HG03097 (cell line): Measurements from ENCODE around the gene FSCN2.
"Not testable (repeated sequence)": the region's sequence is repeated elsewhere in the genome, so short reads cannot be mapped to it uniquely, and the experiment has no call there.

ENCODE experiments used
- ATAC-seq: cut with Tn5 transposase; IDR thresholded peaks from one replicate; pipeline ENCODE4 v1.9.1; 2021; ENCODE audit not compliant: unreplicated experiment, low FRiP score

FSCN2 gene

GRCh38 chr17:81573794-81574642, 45.8 kb downstream of the FSCN2 start:
- no peak for ATAC-seq

DNA sequence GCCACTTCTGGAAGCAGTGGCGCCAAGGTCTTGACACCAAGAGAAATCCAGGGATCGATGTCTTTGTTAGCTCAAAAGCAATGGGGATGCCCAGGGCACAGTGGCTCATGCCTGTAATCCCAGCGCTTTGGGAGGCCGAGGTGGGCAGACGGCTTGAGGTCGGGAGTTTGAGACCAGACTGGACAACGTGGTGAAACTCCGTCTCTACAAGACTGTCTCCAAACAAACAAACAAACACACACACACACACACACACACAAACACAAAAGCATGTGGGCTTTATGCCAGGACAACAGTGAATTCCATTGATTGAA, 46.4 kb downstream of the FSCN2 start:
- no peak for ATAC-seq

- no peak for ATAC-seq
Observed at GRCh38 chr17:81575836-81576235, 47.7 kb downstream of the FSCN2 start.

GRCh38 chr17:81576621-81577277, 48.6 kb downstream of the FSCN2 start:
- ATAC-seq = no peak

GRCh38 chr17:81577278-81578000, 49.3 kb downstream of the FSCN2 start:
- no peak for ATAC-seq

- ATAC-seq = no peak
Observed at GRCh38 chr17:81578038-81578441, 49.9 kb downstream of the FSCN2 start.

GRCh38 chr17:81578561-81579225, 50.5 kb downstream of the FSCN2 start:
- ATAC-seq = no peak

- no peak for ATAC-seq
Observed at GRCh38 chr17:81579298-81579697, 51.1 kb downstream of the FSCN2 start.

DNA sequence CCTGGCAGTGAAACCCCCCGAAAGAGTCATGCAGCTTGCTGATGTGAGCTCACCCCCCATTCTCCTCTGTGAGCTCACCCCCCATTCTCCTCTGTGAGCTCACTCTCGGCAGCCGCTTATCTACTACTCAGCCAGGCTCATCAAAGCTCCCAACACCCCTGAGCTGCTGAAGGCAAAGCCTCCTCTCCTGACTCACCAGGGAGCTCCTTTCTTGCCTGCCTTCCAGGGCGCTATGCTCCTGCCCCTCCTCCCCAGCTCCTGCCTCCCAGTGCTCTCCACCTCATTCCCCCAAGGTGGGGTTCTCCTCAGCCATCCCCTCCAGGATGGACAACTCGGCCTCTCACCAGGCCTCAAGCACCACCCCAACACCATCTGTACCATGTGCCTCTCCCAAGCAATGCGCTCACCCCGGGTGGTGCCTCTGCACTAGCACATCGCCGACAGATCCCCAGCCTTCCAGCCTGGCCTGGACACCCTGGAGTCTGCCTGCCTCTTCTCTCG, 51.7 kb downstream of the FSCN2 start:
- ATAC-seq = no peak

DNA sequence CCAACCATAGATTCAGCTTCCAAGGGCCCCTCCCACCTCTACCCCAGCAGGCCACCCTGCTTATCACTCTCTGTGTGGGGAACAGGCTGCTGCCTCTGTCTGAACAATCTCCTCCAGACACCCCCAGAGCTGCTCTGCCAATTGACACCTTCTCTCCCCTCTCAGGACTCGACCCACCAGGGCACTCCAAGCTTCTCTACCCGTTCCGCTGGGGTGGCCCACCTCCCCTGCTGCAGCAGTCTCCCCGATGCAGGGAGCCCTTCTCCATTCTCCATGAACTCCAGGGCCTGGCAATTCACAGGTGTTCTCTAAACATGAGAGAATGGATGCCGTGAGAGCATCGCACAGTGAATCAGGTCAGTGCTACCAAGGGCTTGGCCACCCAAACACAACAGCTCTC, 52.3 kb downstream of the FSCN2 start:
- no peak for ATAC-seq

DNA sequence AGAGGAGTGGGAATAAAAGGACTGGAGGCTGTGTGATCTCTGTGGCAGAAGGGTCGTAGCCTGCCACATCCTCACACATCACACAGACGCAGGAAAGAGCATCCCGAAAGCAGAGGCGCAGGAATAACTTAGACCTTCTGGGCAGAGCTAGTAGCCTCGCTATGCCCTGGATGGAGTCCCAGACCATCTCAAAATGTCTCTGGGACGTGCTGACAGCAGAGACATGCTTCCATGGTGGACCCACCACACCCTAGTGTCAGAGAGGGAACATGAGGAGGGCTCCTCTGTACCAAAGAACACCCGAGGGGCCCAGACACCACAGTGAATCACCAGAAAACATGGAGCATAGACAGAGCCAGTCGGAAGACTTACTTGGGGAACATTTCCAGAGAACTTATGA, 53.6 kb downstream of the FSCN2 start:
- ATAC-seq = no peak

DNA sequence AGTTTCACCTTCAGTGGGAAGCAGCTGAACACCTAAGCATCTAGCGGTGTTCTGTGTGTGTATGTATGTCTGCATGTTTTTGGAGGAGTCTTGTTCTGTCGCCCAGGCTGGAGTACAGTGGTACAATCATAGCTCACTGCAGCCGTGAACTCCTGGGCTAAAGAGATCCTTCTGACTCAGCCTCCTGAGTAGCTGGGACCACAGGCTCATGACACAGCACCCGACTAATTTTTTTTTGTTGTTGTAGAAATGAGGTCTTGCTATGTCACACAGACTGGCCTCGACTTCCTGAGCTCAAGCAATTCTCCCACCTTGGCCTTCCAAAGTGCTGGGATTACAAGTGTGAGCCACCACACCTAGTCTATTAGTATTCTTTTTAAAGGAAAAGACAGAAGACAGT, 54.2 kb downstream of the FSCN2 start:
- no peak for ATAC-seq

DNA sequence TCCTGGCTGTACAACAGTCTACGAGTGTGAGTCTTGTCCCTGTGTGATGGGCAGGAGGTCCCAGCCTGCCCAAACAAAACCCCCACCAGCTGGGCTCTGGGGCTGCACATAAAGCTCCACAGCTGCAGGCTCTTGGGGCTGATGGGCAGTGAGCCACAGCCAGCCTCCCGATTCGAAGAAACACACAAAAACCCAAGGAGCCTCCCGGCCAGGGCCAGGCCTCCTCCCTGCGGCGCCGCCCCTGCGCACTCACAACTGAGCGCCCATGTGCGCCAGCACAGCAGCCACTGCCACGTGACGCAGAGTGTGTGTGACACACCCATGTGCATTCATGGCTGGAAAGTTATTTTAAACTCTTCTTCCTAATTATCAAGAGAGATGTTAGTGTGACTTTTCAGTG, 54.6 kb downstream of the FSCN2 start:
- ATAC-seq = no peak

DNA sequence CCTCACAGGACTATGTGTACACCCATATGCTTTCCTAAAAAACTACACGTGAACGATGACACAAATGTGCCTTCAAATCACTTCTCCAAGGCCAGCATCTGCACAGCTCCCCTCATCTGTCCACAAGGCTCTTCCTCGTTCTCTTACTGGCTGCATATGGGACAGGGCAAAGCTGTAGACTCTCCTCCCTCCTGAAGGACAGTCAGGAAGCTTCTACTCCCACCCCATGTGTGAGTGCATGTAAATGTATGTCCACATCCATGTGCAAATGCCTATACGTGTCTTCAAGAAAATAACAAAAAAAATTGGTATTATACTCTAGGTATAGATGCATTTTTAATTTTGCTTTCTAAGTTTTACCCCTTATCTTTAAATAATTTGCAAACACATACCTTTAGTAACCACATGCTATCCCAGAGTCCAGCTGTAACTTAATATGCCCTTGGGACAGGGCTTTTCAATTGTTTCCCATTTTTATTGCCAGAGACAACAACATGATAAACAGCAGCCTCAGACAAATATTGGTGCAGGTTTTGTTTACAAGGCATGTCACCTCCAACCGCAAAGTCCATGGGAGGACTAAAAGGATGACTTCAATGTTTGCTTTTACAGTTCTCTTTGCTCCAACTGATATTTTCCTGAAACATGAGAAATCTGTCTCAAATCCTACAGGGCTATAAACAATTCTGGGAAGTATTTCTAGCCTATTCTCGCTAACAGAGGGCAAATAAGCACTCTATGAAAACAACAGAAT, 55.6 kb downstream of the FSCN2 start:
- ATAC-seq = no peak

DNA sequence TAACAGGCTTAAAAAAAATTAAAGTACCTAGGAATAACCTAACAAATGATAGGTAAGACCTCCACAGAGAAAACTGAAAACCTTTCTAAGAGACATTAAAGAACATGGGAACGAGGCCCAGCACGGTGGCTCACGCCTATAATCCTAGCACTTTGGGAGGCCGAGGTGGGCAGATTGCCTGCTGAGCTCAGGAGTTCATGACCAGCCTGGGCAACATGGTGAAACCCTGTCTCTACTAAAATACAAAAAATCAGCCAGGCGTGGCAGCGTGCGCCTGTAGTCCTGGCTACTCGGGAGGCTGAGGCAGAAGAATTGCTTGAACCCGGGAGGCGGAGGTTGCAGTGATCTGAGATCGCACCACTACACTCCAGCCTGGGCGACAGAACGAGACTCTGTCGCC, 56.6 kb downstream of the FSCN2 start:
- not testable (repeated sequence) for ATAC-seq

GRCh38 chr17:81586096-81586495, 57.9 kb downstream of the FSCN2 start:
- ATAC-seq = no peak
